Psoas muscle (tissue), 8 donors: ENCODE data around the gene ALG10B. TPM values are rescaled to one million over a fixed set of nuclear protein-coding genes. Genes with fewer than 3 reads are reported as not detected.
"Not testable (repeated sequence)": the region's sequence is repeated elsewhere in the genome, so short reads cannot be mapped to it uniquely, and the experiment has no call there.

Source experiments
- ATAC-seq, 4 donors: fragments of 200-7000 bp; cut with Tn5 transposase; one replicate each; pipeline ENCODE4 v1.9.1; 2020; ENCODE audit warnings: moderate library complexity in 3 of 4, mild to moderate bottlenecking in 2 of 4
- DNase-seq, 2 donors: peaks; one replicate each; pipeline ENCODE4 v3.0.0-alpha.2; 2020
- H3K27ac ChIP-seq: fragments of 200-600 bp; one replicate; pipeline ENCODE4 v1.8.0; 2022
- H3K27me3 ChIP-seq, 3 donors: fragments of 200-600 bp in 1 of 3; one replicate each; pipeline versions ENCODE4 v1.6.1 to v1.8.0; 2013 to 2022; ENCODE audit warnings: low read length in 2 of 3, mild to moderate bottlenecking in 2 of 3, moderate library complexity in 1 of 3; ENCODE audit not compliant: insufficient read depth in 3 of 3
- H3K36me3 ChIP-seq, 2 donors: fragments of 200-600 bp in 1 of 2; one replicate each; pipeline versions ENCODE4 v1.6.1 to v1.8.0; 2013 to 2022; ENCODE audit warnings: low read depth in 1 of 2, mild to moderate bottlenecking in 1 of 2, moderate library complexity in 1 of 2; ENCODE audit not compliant: insufficient read depth in 1 of 2
- H3K4me1 ChIP-seq: fragments of 200-600 bp; one replicate; pipeline ENCODE4 v1.8.0; 2022
- H3K4me3 ChIP-seq: fragments of 200-600 bp; one replicate; pipeline ENCODE4 v1.8.0; 2022; ENCODE audit warnings: mild to moderate bottlenecking
- H3K9me3 ChIP-seq: fragments of 200-600 bp; one replicate; pipeline ENCODE4 v1.8.0; 2022
- WGBS, 3 donors: extraction: QIAGEN DNeasy Blood & Tissue Kit; methylation state at CpG; one replicate each; pipeline versions ENCODE4 v1.1.6 to v1.1.7; 2013; 5-methylcytosine and 5-hydroxymethylcytosine counted together
- intact Hi-C, 2 donors: fragments of 100-400 bp; cut with DNase I; formaldehyde crosslinking; loops; one replicate each; pipeline versions ENCODE4 v1.11.0 to v1.14.2; 2022
- polyA plus RNA-seq, 3 donors: library from polyadenylated mRNA; stranded (reverse); fragments of 200-250 nt; gene quantifications; one replicate each; pipeline ENCODE4 v1.2.3, GENCODE V29; 2013
- total RNA-seq, 4 donors: library from RNA; stranded (reverse); fragmentation: NEBNext Ultra II Directional in 2 of 4; extraction: Animal tissue kit (Norgen Biotek cat#: 25700) in 2 of 4; gene quantifications; one replicate each; pipeline versions ENCODE4 v1.2.1 to v1.2.4, GENCODE V29; 2021 to 2023
- TF ChIP-seq, protein P1 (sequence below): fragments of 200-600 bp; IDR thresholded peaks from one replicate; pipeline ENCODE4 v1.8.0; 2022; ENCODE audit warnings: antibody characterized with exemption
- donor health status: healthy with polysubstance abuse.
- donor health status: DM: no; HTN: no; CAD: no; lungs with moderate emphysema.
- donor health status: Bipolar disorder and iron deficiency.
- donor health status: healthy.
- donor health status: DM: yes; HTN: yes; CAD: no.
- donor health status: DM: no; HTN: no; CAD: no.
- donor health status: DM: no; HTN: no; CAD: no.
- donor health status: DM: yes; HTN: yes; CAD: no.

Gene ALG10B
- total and polyA plus RNA-seq, 7 donors = 0.68 to 5.1 (median 2.7) TPM

DNA sequence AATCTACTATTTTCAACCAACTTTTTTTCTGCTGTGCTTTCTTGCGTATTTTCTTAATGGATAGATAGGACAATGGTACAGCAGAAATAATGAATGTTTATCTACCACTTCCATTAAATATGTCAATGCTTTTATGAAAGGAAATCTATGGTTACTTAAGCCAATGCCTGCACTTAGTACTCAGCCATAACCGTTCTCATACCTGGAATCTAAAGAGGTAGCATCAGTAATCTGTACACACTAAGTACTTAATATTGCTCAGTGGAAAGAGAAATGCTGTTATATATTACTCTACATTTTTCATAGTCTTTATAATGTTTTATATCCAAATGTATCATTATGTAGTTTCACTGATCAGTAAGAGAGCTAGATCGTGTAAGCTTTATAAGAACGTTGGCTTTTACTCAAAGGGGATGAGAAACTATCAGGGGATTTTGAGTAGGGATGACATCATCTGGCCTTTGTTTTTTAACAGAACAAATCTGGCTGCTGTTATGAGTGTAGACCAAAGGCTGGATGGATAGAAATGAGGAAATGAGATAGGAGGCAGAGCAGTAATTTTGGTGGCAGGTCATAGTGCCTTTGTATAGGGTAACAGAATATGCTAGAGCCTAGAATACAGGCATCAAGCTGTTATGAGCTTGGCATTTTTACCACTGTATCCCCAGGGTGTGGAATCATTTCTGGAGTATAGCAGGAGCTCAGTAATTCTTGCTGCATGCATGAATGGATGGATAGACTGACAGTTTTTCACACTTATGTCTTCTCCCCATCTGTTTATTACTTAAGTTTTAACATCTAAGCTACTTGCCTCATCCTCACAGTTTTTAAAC is 34.0 kb downstream of the ALG10B start:
- Histone ChIP-seq H3K9me3 (no peaks in the 10 kb centered on the region), H3K27me3 (no peaks in the 10 kb centered on the region), H3K4me1 (no peaks in the 10 kb centered on the region), H3K36me3 (no peaks in the 10 kb centered on the region), H3K4me3 (no peak overlapping the region), H3K27ac (no peak overlapping the region)
- intact Hi-C loops = no loop called here
- no peak for DNase-seq
- no peak for ATAC-seq
- TF ChIP-seq, protein P1, sequence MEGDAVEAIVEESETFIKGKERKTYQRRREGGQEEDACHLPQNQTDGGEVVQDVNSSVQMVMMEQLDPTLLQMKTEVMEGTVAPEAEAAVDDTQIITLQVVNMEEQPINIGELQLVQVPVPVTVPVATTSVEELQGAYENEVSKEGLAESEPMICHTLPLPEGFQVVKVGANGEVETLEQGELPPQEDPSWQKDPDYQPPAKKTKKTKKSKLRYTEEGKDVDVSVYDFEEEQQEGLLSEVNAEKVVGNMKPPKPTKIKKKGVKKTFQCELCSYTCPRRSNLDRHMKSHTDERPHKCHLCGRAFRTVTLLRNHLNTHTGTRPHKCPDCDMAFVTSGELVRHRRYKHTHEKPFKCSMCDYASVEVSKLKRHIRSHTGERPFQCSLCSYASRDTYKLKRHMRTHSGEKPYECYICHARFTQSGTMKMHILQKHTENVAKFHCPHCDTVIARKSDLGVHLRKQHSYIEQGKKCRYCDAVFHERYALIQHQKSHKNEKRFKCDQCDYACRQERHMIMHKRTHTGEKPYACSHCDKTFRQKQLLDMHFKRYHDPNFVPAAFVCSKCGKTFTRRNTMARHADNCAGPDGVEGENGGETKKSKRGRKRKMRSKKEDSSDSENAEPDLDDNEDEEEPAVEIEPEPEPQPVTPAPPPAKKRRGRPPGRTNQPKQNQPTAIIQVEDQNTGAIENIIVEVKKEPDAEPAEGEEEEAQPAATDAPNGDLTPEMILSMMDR = no peak
- 54 to 63% (median 56%) methylated on average over 4 of the region's 4 CpGs for WGBS, 3 donors

DNA sequence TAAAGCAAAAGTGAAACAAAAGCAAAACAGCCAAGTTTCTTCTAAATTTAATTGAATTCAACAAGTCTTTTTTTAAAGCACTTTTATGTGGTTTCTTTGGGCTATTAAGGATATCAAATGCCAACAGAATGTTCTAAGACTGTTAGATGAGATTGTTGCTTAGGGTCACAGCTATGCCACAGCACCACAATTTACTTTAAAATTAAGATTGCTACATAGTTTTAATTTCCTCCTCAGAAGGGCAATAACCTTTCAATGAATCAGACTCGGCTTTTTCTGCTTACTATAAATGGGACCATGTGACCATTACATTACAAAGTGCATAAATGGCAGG is 34.6 kb downstream of the ALG10B start:
- H3K27ac ChIP-seq, ATAC-seq, intact Hi-C loops, H3K27me3 ChIP-seq, H3K36me3 ChIP-seq, H3K9me3 ChIP-seq, H3K4me3 ChIP-seq, H3K4me1 ChIP-seq, DNase-seq: not testable (repeated sequence)
- WGBS, 3 donors = 30 to 57% (median 42%) methylated on average over 1 of the region's 1 CpG

DNA sequence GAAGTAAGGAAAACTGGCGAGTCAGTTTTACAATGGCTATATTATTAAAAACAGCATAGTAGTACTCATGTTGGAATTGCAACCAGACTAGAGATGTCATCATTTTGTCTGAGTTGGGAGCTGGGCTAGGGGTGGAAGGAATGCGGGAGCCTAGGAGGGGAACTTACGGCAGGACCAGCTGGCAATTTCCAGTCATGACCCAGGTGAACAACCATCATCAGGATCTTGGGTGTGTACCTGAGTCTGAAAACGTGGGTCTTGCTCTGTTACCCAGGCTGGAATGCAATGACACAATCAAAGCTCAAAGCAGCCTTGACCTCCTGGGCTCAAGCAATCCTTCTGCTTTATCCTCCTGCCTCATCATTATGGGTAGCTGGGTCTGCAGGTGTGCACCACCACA is 50.9 kb downstream of the ALG10B start:
- intact Hi-C loops = no loop called here
- DNase-seq (no peak), ATAC-seq (no peak)
- Histone ChIP-seq H3K36me3 (no peaks in the 10 kb centered on the region), H3K27me3 (no peaks in the 10 kb centered on the region), H3K4me1 (no peaks in the 10 kb centered on the region), H3K9me3 (no peaks in the 10 kb centered on the region), H3K4me3 (no peak overlapping the region), H3K27ac (no peak overlapping the region)
- 72 to 78% (median 75%) methylated on average over 4 of the region's 4 CpGs for WGBS, 3 donors
- TF ChIP-seq, protein P1 = no peak

DNA sequence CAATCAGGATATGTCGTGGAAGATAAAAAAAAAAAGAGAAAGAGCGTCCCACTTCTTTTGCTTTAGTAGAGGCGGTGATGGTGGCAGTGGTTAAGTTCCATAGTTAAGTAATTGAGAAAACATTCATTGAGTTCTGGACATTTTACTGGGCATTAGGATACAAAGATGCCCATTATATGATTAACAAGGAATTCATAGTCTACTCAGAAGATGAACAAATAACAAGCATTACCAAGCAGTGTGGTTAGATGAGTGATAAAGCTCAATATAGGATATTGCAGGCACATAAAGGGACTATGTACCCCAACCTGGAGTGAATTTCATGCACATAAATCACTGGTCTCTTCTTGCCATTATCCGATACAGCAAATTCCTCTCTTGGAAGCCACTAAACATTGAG is 53.7 kb downstream of the ALG10B start:
- TF ChIP-seq, protein P1 = no peak
- no peaks in the 10 kb centered on the region for H3K27me3 ChIP-seq
- DNase-seq (no peak), ATAC-seq (no peak)
- WGBS, 3 donors = 77 to 83% (median 79%) methylated on average over 4 of the region's 4 CpGs
- H3K27ac ChIP-seq = no peak overlapping the region
- H3K36me3 ChIP-seq = no peaks in the 10 kb centered on the region
- H3K4me3 ChIP-seq = no peak overlapping the region
- no peaks in the 10 kb centered on the region for H3K9me3 ChIP-seq
- intact Hi-C loops = no loop called here
- H3K4me1 ChIP-seq = no peaks in the 10 kb centered on the region

DNA sequence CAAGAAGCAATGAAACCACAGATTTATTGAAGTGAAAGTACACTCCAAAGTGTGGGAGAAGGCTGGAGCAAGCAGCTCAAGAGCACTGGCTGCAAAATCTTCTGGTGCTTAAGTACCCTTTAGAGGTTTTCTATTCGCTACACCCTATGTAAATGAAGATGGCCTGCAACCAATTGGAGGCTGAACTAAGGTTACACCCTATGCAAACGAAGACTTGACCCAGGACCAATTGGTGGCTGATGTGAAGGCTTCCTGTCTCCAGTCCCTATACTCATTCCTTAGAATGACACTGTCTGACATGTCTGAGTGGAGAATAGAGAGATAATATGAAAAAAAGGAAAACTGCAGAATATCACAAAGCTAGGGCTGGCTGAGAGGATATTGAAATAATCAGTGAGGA is 57.2 kb downstream of the ALG10B start:
- intact Hi-C loops = no loop called here
- TF ChIP-seq, protein P1 = no peak
- H3K4me3 ChIP-seq = no peak overlapping the region
- H3K4me1 ChIP-seq = no peaks in the 10 kb centered on the region
- no peaks in the 10 kb centered on the region for H3K27me3 ChIP-seq
- no peaks in the 10 kb centered on the region for H3K9me3 ChIP-seq
- no peak overlapping the region for H3K27ac ChIP-seq
- ATAC-seq (no peak), DNase-seq (no peak)
- no peaks in the 10 kb centered on the region for H3K36me3 ChIP-seq
- 49 to 65% (median 62%) methylated on average over 2 of the region's 2 CpGs for WGBS, 3 donors
